Measurements from ENCODE around the gene TRAFD1.

TRAFD1 gene

DNA sequence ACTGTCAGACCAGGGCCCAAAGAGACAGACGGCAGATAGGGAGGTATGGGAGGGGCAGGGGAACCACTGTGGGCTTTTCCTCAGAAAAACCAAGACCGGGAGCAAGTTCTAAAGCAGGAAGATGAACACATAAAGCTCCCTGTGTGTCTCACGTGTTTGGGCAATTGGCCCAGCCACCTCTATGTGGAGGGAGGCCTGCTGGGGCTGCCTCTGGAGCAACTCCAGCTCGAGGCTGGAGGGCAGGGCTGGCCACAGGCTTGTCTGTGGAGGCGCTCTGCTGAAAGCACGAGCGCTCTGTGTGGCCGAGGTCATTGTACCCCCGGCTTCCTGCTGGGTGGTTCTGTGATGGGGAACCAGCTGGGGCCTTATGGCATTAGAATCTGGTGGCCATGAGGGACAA, 36.4 kb downstream of the TRAFD1 start:
- DNase-seq, result no peak

GRCh38 chr12:112162241-112162790, 37.0 kb downstream of the TRAFD1 start:
- DNase-seq, result no peak

DNA sequence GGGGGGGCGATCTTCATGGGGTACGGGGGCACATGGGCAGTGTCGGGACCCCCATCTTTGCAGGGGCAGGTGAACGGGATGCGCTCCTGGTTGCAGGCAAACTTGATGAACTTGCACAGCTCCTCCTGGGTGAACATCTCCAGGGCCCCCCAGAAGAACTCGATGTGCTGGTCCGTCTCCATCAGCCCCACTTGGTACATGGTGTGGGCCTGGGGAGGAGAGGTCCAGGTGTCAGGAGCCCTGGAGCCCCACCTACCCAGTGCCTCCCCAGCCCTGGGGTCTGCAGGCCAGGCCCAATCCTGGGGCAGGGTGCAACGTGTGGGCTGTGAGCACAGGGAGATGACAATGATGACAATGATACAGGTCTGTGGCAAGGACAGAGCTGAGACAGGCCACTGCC, 37.7 kb downstream of the TRAFD1 start:
- no peak for DNase-seq

DNA sequence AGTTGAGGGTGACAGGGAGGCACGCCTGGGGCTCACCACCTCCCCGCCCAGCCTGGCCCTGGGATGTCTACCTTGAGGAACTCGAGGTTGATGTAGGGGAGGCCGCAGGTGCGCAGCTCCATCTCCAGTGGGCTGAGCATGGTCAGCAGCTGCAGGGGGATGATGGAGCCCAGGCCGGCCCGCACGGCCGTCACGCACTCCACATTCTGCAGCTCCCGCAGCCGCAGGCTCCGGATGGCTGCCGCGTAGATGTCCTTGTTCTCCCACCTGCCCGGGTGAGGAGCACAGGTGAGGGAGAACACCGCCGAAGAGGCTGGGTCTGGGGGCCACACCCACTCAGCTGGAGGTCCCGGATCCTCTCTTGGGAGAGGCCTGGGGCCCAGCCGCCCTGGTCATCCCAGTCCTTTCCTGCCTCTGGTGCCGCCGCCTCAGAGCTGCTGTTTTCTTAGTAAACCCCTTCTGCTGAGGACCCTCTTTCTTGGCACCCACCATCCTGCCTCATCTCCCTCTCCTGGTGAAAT, 38.2 kb downstream of the TRAFD1 start:
- DNase-seq, result no peak

- no peak for DNase-seq
These were observed 38.8 kb downstream of the TRAFD1 start for GRCh38 chr12:112164011-112164660.

DNA sequence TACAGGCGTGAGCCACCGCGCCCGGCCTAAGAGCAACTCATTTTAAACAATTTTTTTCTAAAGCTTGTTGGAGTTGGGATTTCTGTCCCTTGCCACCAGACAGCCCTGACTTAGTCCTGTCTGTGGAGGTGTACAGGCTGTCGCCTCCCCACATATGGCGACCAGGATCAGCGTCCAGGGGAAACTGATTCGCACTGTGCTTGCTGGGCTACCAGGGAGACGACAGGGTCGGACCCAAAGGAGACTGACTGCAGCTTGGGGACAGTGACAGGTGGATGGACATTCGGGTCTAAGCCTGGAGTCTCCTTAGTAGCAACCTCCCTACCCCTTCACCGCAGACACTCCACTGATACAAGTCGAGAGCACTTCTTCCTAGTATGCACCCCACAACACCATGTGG, 40.3 kb downstream of the TRAFD1 start:
- DNase-seq, result no peak

GRCh38 chr12:112166051-112167015, 41.0 kb downstream of the TRAFD1 start:
- DNase-seq, result no peak

- no peak for DNase-seq
These were observed 41.7 kb downstream of the TRAFD1 start for GRCh38 chr12:112167031-112167461.

DNA sequence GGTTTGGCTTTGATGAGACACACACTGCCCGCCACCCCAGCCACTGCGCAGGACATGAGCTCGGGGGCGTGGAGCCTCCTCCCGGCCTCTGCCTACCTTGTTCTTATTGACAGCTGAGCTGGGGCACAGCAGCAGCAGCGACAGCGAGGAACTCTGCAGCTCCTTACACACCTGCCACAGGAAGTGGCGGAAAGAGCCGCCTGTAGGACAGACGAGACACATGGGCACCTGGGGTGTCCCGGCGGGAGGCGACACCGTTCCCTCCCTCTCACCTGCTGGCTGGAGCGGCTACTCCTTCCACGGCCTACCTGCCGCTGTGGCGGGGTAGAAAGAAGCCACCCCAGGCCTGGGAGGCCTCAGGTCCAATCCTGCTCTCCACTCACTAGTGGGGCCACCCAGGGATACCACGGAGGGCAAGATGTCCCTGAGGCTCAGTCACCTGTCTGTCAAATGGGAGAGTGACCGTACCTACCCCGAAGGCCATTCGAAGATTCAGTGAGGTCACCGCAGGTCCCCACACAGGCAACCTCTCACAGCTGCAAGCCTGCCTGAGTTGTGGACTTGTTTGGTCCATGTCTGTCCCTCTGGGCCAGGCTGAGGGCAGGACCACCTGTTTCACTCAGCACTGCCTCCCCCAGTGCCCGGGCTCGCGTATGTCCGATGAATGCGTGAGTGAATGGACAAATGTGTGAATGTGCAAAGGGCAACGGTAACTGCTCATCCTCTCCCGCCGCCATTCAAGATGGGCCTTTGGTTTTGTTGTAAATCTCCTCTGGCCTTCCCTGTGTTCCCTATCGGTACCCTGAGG, 42.6 kb downstream of the TRAFD1 start:
- no peak for DNase-seq

GRCh38 chr12:112168561-112168971, 43.2 kb downstream of the TRAFD1 start:
- DNase-seq, result no peak

GRCh38 chr12:112169161-112169872, 44.0 kb downstream of the TRAFD1 start:
- DNase-seq, result no peak

GRCh38 chr12:112169966-112170365, 44.6 kb downstream of the TRAFD1 start:
- no peak for DNase-seq

DNA sequence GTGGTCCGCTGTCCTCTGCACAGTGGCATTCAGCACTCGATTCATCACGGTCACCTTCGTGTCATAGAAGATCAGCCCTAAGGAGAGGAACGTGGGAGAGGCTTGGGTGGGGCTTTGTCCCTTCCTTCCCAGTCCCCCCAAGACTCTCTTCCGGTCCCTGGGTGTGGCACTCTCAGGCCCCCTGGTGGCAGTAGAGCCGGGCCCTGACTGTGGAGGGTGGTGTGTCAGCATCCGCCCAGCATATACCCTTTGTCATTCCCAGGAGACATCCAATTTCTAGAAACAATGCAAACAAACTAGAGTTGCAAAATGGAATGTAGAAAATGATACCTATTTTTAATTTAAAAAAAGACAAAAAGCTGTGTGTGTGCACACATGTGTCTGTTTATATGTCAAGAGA, 45.0 kb downstream of the TRAFD1 start:
- peak; percentile 18 for DNase-seq

- DNase-seq, result no peak
These were observed 45.7 kb downstream of the TRAFD1 start for GRCh38 chr12:112170971-112171596.

DNA sequence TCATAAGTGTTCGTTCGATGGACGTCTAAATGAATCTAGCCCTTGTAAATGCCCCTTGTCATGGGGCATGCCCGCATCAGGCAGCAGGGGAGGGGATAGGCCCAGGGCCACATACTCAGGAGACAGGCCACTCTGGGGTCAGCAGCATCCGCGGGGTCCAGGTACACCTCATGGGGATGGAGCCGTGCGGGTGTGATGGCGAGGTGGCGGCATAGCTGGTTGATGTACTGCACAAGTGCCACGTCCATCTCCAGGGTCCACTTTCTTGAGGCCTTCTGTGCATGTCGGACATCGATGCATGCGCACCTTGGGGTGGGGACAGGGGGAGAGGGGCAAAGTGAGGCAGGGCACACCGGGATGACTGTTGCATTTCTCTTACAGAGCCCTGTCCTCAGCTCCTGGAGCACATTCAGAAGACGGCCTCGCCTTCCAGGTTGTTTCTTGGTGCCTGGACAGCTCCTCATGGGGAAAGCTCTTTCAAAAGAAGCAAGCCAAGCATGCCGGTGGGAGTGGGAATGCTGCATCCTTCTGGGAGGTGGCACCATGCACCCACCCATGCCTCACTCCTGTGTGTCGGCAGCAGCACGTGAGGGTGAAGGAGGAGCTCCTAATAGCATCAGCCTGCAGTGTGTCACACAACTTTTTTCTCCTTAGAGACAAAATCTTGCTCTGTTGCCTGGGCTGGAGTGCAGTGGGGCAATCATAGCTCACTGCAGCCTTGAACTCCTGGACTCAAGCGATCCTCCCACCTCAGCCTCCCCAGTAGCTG, 47.4 kb downstream of the TRAFD1 start:
- DNase-seq, result no peak

- no peak for DNase-seq
These were observed 50.2 kb downstream of the TRAFD1 start for GRCh38 chr12:112175361-112176155.

DNA sequence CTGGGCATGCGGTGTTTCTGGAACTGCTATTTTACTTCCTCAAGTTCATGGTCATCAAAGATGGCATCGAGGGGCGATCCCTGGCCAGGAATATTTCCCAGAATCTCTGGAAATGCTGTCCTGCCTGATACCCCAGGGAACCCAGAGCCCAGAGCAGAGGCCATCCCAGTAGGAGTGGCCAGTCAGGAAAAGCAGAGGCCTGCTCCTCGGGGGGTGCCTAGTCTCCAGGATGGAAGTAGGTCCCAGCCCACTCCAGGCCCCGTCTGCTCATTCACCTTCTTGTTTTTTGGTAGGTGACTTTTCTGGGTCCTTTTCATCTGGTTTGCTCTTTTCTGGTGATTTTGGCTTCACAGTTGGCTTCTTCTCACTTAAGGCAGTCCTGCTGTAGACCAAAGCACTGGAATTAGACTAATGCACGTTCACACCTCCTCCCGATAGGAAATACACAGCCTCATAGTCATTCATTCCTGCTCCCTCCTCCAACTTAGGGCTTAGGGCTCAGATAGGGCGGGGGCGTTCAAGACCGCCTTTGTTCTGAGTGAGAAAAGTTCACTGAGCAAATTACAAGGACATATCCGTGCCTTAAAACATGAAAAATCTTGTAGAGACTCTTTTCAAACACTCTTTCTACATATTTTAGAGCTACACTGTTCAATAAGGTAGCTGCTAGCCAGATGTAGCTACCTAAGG, 51.1 kb downstream of the TRAFD1 start:
- DNase-seq, result no peak

DNA sequence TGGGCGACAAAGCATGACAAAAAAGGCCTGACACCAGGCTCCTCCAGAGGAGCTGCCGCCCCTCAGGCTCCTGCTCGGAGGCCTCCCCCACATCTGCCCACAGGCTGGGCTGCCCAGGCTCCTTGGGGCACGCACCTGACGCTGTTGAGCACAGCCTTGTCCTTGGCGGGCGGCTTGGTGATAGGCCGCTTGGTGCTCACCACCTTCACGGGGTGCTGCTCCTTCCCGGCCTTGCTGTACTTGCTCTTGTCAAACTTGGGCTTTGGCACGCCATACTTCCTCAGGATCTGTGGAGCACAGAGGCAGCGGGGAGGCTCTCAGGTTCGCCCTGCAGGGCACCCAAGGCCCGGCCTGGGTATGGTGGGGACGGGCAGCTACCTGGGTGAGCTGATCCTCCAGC, 53.4 kb downstream of the TRAFD1 start:
- no peak for DNase-seq

DNA sequence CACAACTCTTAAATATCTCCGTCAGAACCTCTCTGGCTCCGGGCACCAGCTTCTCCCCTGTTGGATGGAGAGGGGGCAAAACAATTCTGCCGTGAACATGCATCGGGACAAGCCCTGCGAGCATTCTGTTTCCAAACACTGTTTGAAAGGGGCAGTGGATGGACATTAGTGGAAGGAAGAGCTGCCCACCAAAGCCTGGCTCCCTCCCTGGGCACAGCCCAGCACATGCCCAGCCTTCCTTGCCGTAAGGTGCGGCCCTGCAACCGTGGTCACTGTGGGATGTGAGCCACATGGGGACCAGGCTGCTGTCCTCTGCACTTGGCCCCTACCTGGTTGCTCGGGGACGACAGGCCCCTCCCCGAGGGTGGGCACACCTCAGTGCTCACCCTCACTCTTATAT, 54.0 kb downstream of the TRAFD1 start:
- no peak for DNase-seq
